Activated T-cell treated with anti-CD3 and anti-CD28 coated beads for 24 hours (primary cell): Measurements from ENCODE around the gene ANKRD10.
A peak's percentile ranks its signal among the peaks of the same experiment; 100 is the strongest.

ENCODE experiments used
- DNase-seq: peaks from one replicate; pipeline ENCODE4 v3.0.0-alpha.2; 2020; ENCODE audit warnings: low read depth

The ANKRD10 gene

GRCh38 chr13:110885966-110886869 lies 28.7 kb downstream of the ANKRD10 start:
- no peak for DNase-seq

- DNase-seq = no peak
These were observed 29.4 kb downstream of the ANKRD10 start for GRCh38 chr13:110885516-110885915.

- no peak for DNase-seq
These were observed 30.4 kb downstream of the ANKRD10 start for GRCh38 chr13:110884517-110884916.

DNA sequence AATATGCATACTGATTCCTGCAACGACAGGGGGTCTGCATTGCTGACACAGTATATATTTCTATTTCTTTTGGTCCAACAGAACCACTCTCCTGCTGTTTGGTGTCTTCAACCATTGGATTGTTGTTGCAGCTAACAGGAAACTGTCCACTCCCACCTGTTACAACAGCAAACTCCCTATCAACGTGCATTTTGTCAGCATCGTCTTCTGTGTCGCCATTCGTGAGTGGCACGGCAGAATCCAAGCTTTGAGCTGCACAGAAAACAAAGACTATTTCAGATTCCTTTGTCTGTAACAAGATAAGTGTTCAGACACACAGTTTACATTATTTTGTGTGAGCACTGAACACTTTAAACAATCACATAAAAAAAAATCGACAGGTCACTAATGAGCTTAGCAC lies 31.3 kb downstream of the ANKRD10 start:
- no peak for DNase-seq

GRCh38 chr13:110882972-110883371 lies 31.9 kb downstream of the ANKRD10 start:
- DNase-seq = no peak

DNA sequence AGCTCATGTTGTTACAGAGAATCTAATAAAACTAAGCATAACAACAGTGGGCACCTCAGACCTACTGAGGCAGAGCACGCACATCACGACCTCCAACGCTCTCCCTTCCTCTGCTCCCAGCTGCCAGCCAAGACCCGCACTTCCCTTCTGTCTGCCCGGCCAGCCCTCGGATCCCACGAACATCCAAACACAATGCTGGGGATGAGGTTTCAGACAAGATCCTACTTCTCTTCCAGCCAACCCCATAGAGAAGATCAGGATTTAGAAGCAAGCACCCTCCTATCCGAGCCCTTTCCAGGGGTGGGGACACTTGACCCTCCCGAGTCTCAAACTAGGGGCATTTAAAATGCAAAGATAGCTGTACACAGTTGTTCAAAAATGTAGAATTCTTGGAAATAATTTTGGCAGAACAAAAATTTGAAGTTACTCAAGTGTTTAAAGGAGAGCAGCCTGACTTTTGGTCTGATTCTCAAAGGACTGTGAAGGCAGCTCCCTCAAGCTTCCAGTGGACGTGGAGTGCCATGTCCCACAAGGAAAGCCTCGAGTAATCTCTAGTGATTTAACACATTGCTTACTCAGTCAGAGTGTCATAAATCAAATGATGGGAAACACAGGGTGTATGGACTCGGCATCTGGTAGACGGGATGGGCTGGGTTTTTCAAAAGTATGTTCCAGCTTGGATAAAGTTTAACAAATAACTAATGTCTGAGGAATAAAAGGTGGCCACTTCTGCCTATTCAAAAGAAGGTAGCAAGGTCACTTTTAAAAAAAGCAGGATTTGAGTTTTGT lies 32.8 kb downstream of the ANKRD10 start:
- DNase-seq = no peak

GRCh38 chr13:110880627-110881026 lies 34.2 kb downstream of the ANKRD10 start:
- no peak for DNase-seq

GRCh38 chr13:110879482-110879881 lies 35.4 kb downstream of the ANKRD10 start:
- no peak for DNase-seq

DNA sequence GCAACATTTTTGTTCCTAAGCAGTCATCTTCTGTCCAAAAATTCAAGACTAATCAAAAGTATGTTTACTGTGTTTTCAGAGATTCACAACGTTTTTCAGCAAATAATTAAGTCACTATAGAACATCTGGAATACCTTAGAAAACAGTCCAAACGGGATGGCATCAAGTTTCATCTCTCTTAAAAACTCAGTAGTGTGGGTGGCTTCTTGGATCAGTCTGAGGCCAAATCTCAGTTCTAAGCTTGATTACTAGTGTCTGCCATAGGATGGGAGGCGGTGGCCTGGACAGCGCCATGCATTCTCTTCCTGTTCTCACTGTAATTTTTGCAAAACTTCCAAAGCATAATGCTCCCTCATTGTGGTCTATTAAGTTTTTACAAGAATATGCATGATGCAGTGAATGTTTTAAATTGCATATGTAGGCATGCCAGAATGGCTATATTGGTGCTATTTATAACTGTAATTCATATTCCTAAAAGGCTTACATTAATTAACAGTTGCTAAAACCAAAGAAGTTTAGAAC lies 37.1 kb downstream of the ANKRD10 start:
- DNase-seq = no peak

DNA sequence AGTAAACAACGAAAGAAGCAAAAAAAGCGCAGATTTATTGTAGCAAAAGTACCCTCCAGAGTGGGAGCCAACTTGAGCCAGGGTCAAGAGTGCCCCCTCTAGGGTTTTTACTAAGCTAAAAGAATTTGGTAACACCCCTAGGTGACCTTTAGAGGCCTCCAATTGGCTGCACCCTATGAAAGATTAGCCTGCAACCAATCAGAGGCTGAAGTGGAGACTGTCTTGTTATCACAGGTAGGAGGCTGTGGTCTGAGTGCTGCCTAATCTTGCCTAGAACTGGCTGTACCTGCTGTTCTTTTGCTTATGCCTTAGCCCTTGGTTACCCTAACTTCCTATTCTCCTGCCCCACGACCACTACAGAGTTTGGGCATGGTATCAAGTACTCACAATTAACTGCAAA lies 38.3 kb downstream of the ANKRD10 start:
- DNase-seq = no peak

DNA sequence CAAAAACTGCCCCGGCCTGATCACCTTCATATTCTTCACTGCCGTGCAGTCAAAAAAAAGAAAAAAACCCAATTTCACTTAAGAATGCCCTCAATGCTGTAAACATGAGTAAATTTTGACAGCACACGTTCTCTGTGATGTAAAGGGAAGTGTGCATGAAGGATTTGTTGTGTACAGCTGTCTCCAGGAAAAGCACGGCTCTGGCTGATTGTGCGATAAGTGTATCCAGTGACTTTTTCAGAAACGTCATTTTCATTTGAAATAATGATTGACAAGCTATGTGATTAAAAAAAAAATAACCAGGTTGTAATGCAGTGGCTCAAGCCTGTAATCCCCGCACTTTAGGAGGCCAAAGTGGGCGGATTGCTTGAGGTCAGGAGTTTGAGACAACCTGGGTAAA lies 39.6 kb downstream of the ANKRD10 start:
- DNase-seq = no peak

- peak; percentile 46 for DNase-seq
These were observed 40.3 kb downstream of the ANKRD10 start for GRCh38 chr13:110874508-110874960.

GRCh38 chr13:110873639-110874507 lies 41.0 kb downstream of the ANKRD10 start:
- no peak for DNase-seq

- no peak for DNase-seq
These were observed 41.9 kb downstream of the ANKRD10 start for GRCh38 chr13:110872768-110873638.

- DNase-seq = no peak
These were observed 42.7 kb downstream of the ANKRD10 start for GRCh38 chr13:110872034-110872767.

DNA sequence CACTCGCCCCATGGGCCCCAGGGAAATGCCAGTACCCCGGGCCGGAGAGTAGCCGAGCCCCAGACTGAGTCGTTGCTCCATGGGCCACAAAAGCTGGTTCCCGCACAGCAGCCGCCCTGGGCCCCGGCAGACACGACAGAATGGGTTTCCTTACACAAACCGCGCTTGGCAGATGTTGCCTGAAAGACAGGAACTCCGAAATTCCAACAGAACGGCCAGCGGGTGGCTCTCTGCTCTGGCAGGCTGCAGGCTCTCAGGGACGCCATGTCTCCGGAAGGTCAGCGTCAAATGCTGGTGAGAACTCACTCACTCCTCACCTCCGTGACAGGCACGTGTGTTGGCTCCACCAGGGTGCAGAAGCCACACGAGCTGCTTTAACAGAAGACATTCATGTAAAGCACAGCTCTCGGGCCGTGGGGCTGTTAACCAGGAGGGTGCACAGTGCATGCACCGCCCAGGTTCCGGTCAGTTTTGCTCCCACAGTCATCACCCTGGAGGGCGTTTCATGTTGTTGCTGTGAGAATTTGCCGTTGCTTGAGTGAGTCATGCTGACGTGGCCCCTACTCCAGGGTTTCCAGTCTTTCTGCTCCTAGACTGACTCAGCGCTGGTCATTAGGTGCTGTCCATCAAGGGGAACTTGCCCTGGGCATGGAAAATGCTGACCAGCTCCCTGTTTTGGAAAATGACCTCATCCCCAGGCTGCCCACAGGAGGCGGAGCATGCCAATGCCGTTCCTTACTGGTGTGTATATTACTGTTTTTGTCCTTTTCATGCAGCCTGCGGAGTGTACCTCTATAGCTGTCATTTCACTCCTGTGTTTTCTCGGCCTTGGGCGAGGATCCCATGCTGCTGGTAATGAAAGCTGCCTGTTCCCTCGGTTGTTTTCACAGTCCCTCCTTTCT lies 44.8 kb downstream of the ANKRD10 start:
- DNase-seq = peak; percentile 7

GRCh38 chr13:110869231-110869804 lies 45.6 kb downstream of the ANKRD10 start:
- no peak for DNase-seq

DNA sequence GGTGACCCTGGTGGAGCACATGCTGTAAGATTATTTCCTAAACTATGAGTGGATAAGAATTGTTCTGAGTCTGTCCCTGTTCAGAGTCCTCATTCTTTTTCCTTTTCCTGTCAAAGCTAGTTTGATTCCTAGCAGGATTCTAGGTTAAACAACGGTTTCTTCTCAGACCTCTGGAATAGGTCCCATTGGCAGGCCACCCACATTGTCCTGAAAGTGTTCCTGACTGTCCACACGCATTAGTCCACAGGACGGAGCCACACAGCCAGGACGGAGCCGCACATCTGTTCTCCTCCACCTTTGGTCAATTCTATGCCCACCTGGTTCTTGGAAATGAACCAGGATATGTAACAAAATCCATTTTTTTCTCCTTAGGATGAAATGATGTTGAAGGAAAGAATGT lies 46.1 kb downstream of the ANKRD10 start:
- no peak for DNase-seq

- no peak for DNase-seq
These were observed 47.5 kb downstream of the ANKRD10 start for GRCh38 chr13:110867380-110867779.
